Measurements from ENCODE around the gene IMMP2L. TPM values are rescaled to one million over a fixed set of nuclear protein-coding genes. Genes with fewer than 3 reads are reported as not detected.

The IMMP2L gene
- total and polyA plus RNA-seq, 2 of the 13 experiments (the other 11 are each of a cell fraction or from before 2014, with no cell fraction given), result 7.8 to 16.9 TPM

DNA sequence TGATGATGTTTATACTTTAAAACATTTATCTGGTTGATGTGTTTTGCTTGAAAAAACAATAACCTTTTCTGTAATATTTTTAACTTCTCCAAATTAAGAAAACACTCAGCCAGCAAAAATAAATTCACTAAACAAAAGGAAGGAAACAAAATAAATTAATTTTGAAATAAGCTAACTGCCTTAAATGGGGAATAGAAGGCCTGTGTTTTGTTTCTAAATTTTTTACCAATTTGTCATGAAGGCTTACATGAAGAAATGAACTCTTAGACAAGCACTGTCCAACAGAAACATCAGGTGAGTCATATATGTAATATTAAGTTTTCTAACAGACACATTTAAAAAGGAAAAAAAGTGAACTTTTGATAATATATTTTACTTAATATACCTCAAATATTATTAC is 402.9 kb downstream of the IMMP2L start:
- no peak for DNase-seq (ENCODE audit: low spot score)
- no TSS peak for BruUV-seq (replicated peaks)
- no peak for FAIRE-seq
- in situ Hi-C loops (cut with HindIII; ENCODE audit: extremely low pct_ligation_motif_present, low pct_unique_long_range_greater_than_20kb), result no loop called here
- ChIA-PET CTCF (ENCODE audit: low intra/inter-chr PET ratio, low total read pairs) (no interaction called here), POLR2A (no interaction called here)
- ATAC-seq, result no peak
- no peak for TF ChIP-seq FOXO1 (CRISPR knock-in tag; IDR thresholded peaks at IDR 0.05)
- TF ChIP-seq, protein P1, sequence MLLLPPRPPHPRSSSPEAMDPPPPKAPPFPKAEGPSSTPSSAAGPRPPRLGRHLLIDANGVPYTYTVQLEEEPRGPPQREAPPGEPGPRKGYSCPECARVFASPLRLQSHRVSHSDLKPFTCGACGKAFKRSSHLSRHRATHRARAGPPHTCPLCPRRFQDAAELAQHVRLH (CRISPR knock-in tag; IDR thresholded peaks at IDR 0.05; ENCODE audit: borderline replicate concordance, low read depth), result no peak
- no peak for TF ChIP-seq ZNF292 (CRISPR knock-in tag; IDR thresholded peaks at IDR 0.05; ENCODE audit: borderline replicate concordance, low read depth)
- Histone ChIP-seq H3K9me3 (ENCODE audit: low read length) (no peaks in the 10 kb centered on the region), H3K4me3 (replicated peaks in 1 of 3; ENCODE audit: insufficient read depth in 1 of 3, low read depth in 2 of 3, low read length in 3 of 3) (no peak overlapping the region), H3K79me2 (ENCODE audit: insufficient read depth, low read length) (no peaks in the 10 kb centered on the region), H4K20me1 (ENCODE audit: insufficient read depth, low read length) (no peaks in the 10 kb centered on the region), H2AFZ (ENCODE audit: low read length) (no peak overlapping the region), H3K27me3 (ENCODE audit: control insufficient read depth in 1 of 2, insufficient read depth in 2 of 2, low read length in 2 of 2) (no peaks in the 10 kb centered on the region), H3K4me2 (ENCODE audit: low read depth, low read length) (no peak overlapping the region), H3K9ac (ENCODE audit: insufficient read depth, low read depth, low read length) (no peak overlapping the region), H3K36me3 (replicated peaks in 1 of 2; ENCODE audit: control insufficient read depth in 1 of 2, insufficient read depth in 2 of 2, low read length in 2 of 2) (no peaks in the 10 kb centered on the region), H3K4me1 (ENCODE audit: insufficient read depth, low read length) (peaks cover 15% of the 10 kb centered on the region), H3K27ac (ENCODE audit: extremely low read length, insufficient read depth, low read length) (no peak overlapping the region)
- intact Hi-C loops (cut with micrococcal nuclease; ENCODE audit: unreplicated experiment), result no loop called here

DNA sequence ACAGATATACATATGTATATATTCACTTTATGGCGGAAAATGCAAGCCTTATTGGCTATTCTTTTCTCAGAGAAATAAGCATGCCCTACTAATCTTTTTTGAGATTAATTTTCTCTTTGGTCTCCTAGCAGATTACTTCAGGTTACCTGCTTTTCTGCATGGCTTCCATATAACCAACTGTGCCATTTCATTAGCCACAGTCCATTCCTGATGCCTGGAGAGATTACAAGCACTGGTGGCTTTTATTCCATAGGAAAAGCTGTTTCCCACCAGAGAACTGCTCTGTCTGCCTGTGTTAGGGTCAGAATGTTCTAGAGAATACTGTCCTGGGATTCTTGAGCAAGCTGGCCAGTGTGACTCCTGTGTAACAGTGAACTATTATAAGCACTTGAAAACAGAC is 411.6 kb downstream of the IMMP2L start:
- no peak for DNase-seq (ENCODE audit: low spot score)
- no peaks in the 10 kb centered on the region for H3K4me1 ChIP-seq (ENCODE audit: insufficient read depth, low read length)
- no peaks in the 10 kb centered on the region for H4K20me1 ChIP-seq (ENCODE audit: insufficient read depth, low read length)
- ChIA-PET POLR2A (no interaction called here), CTCF (ENCODE audit: low intra/inter-chr PET ratio, low total read pairs) (no interaction called here)
- H2AFZ ChIP-seq (ENCODE audit: low read length), result no peak overlapping the region
- no peak overlapping the region for H3K4me2 ChIP-seq (ENCODE audit: low read depth, low read length)
- WGBS (ENCODE audit: low lambda C conversion rate), result 92% methylated on average over 1 of the region's 1 CpG
- H3K79me2 ChIP-seq (ENCODE audit: insufficient read depth, low read length), result no peaks in the 10 kb centered on the region
- intact Hi-C loops (cut with micrococcal nuclease; ENCODE audit: unreplicated experiment), result no loop called here
- H3K4me3 ChIP-seq (replicated peaks in 1 of 3; ENCODE audit: insufficient read depth in 1 of 3, low read depth in 2 of 3, low read length in 3 of 3), result no peak overlapping the region
- H3K9me3 ChIP-seq (ENCODE audit: low read length), result no peaks in the 10 kb centered on the region
- H3K27ac ChIP-seq (ENCODE audit: extremely low read length, insufficient read depth, low read length), result no peak overlapping the region
- H3K36me3 ChIP-seq (replicated peaks in 1 of 2; ENCODE audit: control insufficient read depth in 1 of 2, insufficient read depth in 2 of 2, low read length in 2 of 2), result no peaks in the 10 kb centered on the region
- H3K27me3 ChIP-seq (ENCODE audit: control insufficient read depth in 1 of 2, insufficient read depth in 2 of 2, low read length in 2 of 2), result no peaks in the 10 kb centered on the region
- in situ Hi-C loops (cut with HindIII; ENCODE audit: extremely low pct_ligation_motif_present, low pct_unique_long_range_greater_than_20kb), result no loop called here
- BruUV-seq (replicated peaks), result no TSS peak
- no peak overlapping the region for H3K9ac ChIP-seq (ENCODE audit: insufficient read depth, low read depth, low read length)
- no peak for ATAC-seq
- TF ChIP-seq, protein P2, sequence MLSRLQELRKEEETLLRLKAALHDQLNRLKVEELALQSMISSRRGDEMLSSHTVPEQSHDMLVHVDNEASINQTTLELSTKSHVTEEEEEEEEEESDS (CRISPR knock-in tag; IDR thresholded peaks at IDR 0.05; ENCODE audit: borderline replicate concordance), result no peak
- TF ChIP-seq, protein P3, sequence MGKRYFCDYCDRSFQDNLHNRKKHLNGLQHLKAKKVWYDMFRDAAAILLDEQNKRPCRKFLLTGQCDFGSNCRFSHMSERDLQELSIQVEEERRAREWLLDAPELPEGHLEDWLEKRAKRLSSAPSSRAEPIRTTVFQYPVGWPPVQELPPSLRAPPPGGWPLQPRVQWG (CRISPR knock-in tag; IDR thresholded peaks at IDR 0.05; ENCODE audit: borderline replicate concordance, low read depth), result no peak
- TF ChIP-seq, protein P4, sequence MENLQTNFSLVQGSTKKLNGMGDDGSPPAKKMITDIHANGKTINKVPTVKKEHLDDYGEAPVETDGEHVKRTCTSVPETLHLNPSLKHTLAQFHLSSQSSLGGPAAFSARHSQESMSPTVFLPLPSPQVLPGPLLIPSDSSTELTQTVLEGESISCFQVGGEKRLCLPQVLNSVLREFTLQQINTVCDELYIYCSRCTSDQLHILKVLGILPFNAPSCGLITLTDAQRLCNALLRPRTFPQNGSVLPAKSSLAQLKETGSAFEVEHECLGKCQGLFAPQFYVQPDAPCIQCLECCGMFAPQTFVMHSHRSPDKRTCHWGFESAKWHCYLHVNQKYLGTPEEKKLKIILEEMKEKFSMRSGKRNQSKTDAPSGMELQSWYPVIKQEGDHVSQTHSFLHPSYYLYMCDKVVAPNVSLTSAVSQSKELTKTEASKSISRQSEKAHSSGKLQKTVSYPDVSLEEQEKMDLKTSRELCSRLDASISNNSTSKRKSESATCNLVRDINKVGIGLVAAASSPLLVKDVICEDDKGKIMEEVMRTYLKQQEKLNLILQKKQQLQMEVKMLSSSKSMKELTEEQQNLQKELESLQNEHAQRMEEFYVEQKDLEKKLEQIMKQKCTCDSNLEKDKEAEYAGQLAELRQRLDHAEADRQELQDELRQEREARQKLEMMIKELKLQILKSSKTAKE (CRISPR knock-in tag; IDR thresholded peaks at IDR 0.05; ENCODE audit: borderline replicate concordance), result no peak
- TF ChIP-seq, protein P5, sequence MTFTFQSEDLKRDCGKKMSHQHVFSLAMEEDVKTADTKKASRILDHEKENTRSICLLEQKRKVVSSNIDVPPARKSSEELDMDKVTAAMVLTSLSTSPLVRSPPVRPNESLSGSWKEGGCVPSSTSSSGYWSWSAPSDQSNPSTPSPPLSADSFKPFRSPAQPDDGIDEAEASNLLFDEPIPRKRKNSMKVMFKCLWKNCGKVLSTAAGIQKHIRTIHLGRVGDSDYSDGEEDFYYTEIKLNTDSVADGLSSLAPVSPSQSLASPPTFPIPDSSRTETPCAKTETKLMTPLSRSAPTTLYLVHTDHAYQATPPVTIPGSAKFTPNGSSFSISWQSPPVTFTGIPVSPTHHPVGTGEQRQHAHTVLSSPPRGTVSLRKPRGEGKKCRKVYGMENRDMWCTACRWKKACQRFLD (CRISPR knock-in tag; IDR thresholded peaks at IDR 0.05; ENCODE audit: borderline replicate concordance), result no peak
- no peak for TF ChIP-seq JARID2 (CRISPR knock-in tag; IDR thresholded peaks at IDR 0.05; ENCODE audit: insufficient replicate concordance)
- FAIRE-seq, result no peak

All from HepG2 (cell line).